HG02571 (cell line): Measurements from ENCODE around the gene CFAP410.
"Not testable (repeated sequence)": the region's sequence is repeated elsewhere in the genome, so short reads cannot be mapped to it uniquely, and the experiment has no call there.

Source experiments
- ATAC-seq: cut with Tn5 transposase; IDR thresholded peaks from one replicate; pipeline ENCODE4 v1.9.1; 2021; ENCODE audit warnings: mild to moderate bottlenecking, moderate library complexity; ENCODE audit not compliant: unreplicated experiment

The CFAP410 gene

DNA sequence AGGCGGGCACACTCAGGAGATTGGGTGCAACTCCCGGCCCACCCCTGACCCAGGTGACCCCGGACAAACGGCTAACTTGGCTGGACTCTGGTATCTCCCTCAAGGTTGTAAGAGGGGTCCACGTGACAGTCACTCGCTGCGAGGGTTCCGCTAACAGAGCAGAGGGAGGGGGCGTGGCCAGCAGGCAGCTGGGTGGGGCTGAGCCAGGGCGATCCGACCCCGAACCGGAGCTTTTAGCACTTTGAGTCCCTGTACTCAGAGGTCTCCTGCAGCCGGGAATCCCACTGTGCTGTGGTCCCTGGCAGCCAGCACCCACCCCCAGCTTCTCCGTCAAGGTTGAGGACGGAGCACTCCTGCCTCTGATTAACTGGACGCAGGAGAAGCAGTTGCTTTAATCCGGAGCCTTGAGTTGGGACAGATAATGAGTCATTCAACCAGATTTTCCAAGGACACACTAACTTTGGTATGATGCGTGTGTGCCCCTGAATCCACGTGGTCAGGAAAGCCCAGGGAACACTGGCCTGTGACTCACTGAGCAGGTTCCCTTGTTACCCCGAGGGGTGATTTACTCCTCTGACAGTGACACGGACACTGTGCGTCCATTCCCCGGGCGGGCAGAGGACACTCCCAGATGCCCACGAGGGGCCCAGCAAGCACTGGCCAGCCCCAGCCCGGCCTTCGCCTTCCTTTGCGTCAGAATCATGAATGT is 31.0 kb upstream of the CFAP410 start:
- ATAC-seq: no peak

DNA sequence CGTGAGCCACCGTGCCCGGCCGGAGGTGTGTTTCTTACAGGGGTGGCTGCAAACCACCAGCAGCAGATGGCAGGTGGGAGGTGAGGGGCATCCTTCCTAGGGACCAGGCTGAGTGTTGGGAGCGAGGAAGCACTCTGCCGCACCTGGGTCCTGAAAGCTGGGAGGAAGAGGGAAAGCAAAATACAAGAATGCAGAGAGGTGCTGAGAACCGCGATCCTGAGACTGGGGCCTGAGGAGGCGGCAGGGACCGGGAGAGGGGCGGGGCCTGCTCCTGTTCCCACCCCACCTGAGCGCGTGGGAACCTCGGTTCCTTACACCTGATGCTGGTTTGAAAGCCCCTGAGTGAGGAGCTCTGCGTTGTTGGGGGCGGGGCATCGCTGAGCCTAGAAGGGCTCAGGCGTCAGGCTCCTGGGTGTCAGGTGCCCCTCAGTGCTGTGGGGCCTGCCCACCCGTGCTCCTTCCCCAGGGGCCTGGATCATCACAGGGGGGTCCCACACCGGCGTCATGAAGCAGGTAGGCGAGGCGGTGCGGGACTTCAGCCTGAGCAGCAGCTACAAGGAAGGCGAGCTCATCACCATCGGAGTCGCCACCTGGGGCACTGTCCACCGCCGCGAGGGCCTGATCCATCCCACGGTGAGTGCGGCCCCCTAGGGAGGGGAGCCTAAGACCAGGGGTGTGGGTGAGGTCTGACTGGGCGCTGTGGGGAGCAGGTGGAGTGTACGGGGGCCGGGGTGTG is 29.7 kb upstream of the CFAP410 start:
- no peak for ATAC-seq

DNA sequence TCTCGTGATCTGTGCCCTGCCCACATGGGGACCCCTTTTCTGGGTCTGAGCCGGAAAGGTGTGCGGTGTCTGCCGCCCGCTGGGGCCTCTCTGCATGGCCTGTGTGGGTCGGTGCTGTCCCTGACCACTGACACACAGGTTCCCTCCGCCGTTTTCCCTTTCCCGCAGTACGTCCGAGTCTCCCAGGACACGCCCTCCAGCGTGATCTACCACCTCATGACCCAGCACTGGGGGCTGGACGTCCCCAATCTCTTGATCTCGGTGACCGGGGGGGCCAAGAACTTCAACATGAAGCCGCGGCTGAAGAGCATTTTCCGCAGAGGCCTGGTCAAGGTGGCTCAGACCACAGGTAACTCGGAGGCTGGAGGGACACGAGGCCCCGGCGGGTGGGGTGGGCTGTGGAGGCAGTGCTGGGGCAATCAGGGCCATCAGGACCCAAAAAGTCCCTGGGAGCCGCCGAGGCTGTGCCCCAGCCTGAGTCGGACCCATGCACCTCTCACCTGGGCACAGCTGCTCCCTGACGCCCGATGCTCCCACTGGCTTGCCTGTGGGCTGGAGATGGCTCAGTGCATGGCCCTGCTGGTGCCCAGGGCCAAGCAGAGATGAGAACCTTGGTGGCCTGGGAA is 27.5 kb upstream of the CFAP410 start:
- ATAC-seq: no peak

DNA sequence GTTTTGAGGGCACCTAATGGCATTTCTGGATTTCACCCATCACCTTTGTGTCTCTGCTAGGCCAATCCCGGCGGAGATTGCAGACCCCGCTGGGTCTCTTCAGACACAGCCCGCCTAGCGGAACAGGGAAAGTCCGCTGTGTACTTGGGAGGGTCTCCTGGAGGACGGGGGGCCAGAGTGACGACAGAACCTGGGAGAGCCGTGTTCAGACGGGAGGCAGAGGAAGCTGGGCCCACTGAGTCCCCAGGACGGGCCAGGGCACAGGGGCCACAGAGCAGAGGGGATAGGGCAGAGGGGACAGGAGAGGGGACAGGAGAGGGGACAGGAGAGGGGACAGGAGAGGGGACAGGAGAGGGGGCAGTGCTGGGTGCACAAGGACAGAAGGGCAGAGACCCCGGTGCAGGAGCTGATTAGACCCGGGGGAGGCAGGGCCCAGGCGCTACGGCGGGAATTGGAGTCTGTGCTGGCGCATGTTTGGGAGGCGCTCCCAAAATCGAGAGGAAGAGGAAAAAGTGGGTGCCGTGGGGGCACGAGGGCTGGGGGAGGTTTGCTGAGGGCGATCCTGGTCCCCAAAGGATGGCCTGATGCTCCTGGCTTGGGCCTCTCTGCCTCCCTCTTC is 26.9 kb upstream of the CFAP410 start:
- ATAC-seq: no peak

DNA sequence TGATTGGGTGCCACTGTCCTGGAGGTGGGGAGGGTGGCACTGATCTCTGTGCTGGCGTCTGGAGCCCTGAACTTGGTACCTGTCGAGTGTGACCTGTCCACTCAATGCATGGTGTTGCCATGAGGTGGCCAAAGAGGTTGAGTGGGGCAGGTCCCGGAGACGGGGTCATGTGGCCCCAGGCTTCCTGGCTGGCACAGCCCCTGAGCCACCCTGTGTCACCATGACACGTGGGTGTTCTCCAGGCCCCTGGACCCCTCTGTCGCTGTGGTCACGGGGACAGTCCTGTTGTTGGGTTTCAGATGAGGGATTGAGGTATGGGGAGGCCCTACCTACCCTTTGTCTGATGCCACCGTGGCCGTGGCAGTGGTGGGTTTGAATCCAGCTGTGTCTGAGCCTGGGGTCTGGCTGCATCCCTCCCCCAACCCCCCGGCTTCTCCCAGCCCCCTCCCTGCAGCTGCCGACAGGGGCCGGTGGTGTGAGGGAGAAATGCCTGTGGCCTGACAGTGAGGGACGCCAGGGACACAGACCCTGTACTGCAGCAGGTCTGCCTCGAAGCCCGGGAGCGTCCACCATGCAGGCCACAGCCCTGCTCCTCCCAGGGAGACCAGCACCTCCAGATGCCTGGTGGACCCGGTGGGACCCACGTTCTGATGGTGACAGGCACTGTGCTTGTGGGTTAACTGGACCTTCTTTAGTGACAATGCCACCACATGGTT is 26.2 kb upstream of the CFAP410 start:
- ATAC-seq: no peak

DNA sequence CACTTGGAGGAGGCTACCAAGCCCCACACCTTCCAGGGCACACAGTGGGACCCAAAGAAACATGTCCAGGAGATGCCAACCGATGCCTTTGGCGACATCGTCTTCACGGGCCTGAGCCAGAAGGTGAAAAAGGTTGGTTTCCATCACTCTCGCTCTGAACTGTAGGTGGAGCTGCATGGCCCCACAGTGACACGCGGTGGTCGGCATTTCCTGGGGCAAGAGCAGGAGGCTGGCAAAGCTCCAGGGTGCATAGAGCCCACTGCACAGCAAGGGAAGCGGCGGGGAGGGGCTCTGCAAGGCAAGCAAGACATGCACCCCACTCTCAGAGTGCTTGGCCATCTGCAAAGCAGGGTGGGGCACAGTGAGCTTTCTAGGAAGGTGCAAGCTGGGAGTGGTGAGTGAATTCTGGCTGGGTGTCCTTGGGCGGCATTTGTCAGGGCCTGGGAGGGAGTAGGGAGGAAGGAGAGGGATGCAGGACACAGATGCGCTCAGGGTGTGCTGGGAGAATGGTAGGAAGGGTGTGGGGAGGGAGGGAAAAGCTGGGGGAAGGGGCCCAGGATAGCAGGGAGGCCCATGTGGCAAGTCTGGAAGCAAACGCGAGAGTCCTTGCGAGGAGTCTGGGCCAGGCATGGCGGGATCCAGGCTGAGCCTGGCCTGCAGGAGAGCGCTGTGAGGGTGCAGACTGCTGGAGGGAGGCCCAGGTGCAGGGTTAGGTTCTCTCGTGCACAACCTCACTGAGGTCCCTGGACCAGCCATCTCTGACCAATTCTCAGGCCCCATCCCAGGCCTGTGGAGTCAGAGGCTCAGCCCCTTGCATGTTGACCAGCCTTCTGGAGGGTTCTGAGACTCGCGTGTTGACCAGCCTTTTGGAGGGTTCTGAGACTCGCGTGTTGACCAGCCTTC is 25.2 kb upstream of the CFAP410 start:
- no peak for ATAC-seq

DNA sequence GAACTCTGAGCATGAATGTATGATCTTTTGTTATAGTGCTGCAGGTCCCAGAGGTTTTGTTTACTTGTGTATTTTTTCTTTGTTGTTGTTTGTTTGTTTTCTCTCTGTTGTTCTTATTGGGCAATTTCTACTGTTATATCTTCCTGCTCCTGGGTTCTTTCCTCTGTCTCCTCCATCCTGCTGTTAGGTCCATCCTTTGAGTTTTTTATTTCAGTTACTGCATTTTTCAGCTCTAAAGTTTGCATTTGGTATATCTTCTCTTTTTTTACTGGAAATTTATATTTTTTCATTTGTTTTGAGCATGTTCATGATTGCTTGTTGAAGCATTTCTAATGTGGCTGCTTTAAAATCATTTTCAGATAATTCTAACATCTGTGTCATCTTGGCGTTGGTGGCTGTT is 24.1 kb upstream of the CFAP410 start:
- ATAC-seq: no peak

DNA sequence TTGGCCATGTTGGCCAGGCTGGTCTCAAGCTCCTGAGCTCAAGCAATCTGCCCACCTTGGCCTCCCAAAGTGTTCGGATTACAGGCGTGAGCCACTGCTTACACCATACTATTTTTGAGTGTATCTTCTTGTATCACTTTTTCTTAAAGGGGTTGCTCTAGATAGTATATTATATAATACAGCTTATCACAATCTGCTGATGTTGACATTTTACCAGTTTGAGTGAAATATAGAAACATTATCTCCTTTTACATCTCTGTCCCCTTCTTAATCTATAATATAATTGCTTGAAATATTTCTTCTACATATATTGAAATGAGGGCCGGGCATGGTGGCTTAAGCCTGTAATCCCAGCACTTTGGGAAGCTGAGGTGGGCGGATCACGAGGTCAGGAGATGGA is 22.7 kb upstream of the CFAP410 start:
- not testable (repeated sequence) for ATAC-seq

DNA sequence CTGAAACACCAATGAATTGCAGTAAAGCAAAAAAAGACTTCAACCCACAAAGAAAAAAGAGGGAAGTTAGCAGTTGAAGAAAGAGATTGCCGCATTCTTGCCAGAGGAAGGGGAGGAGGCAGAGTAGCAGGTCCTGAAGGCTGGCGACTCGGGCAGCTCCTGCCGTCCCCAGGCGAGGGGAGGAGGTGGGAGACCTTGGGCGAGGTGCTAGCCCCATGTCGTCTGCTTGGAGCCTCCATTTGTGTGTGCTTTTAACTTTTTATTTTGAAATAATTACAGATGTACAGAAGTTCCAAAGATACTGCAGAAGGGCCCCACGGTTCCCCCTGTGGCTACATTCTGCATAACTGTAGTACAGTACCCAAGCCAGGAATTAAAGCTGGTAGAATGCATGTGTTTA is 21.0 kb upstream of the CFAP410 start:
- no peak for ATAC-seq

- no peak for ATAC-seq
These were observed 20.2 kb upstream of the CFAP410 start for GRCh38 chr21:44359396-44359795.

- ATAC-seq: no peak
These were observed 18.1 kb upstream of the CFAP410 start for GRCh38 chr21:44357064-44357837.

DNA sequence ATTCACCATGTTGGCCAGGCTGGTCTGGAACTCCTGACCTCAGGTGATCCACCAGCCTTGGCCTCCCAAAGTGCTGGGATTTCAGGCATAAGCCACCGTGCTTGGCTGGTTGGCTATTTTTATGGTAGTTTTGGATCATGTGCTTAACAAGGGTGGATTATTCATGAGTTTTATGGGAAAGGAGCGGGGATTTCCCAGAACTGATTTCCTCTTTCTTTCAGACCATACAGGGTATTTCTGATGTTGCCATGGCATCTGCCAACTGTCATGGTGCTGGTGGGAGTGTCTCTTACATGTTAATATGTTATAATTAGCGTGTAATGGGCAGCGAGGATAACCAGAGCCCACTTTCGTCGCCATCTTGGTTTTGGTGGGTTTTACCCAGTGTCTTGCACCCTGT is 17.4 kb upstream of the CFAP410 start:
- ATAC-seq: no peak

- no peak for ATAC-seq
These were observed 17.0 kb upstream of the CFAP410 start for GRCh38 chr21:44356160-44356559.

GRCh38 chr21:44354775-44355771 is 15.9 kb upstream of the CFAP410 start:
- no peak for ATAC-seq

DNA sequence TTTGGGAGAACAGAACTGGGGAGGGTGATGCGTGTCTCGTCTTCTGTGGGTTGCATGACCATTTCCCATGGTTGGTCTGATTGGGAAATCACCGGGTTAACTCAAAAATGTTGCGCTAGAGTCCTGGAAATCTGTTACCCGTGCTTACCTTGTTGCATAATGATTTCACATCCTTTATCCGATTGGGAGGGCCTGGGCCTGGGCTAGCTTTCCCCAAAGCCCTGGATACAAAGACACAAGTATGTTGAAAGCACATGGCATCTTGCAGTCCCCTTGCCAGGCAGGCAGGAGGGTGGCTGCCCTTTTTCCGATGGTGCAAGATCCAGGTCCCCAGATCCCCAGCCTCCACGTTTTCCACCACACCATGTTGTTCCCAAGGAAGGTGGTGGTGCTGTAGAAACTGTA is 14.8 kb upstream of the CFAP410 start:
- ATAC-seq: no peak

- no peak for ATAC-seq
These were observed 14.2 kb upstream of the CFAP410 start, which contains the start of gene TRPM2 for GRCh38 chr21:44353191-44353970. TSS of gene TRPM2 (plus strand) at chr21:44353621. CDS start at chr21:44353701, 80 bp downstream.

DNA sequence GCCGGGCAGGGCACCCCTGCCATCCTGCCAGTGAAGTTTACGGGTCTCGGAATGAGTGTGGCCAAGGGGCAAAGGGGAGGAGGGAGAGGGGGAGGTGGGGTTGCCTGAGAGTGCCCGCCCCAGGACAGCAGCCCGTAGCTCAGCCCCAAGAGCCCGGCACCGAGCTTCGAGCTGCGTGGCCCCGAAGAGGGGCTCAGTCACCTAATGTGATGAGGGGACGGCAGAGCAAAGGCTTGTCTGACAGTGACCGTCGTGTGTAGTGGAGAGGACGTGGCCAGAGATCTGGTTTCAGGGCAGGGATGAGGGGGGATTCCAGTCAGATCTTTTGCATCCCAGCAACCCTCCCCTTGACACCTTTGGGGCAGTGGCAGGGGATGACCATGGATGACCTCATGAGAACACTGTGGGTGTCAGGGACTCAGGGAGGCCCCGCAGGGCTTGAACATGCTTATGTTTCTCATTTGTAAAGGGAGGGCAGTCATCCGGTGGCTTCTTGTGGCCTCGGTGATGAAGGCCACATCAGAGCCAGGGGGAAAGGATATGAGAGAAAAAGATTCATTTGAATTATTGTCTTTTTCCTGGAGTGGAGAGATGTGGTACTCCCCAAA is 13.2 kb upstream of the CFAP410 start:
- ATAC-seq: no peak
